Endothelial cell of umbilical vein (primary cell): ENCODE data around the gene SMAD2. TPM values are rescaled to one million over a fixed set of nuclear protein-coding genes. Genes with fewer than 3 reads are reported as not detected.
A peak's percentile ranks its signal among the peaks of the same experiment; 100 is the strongest.

Source experiments
- BruUV-seq: library from RNA; stranded (reverse); fragments of 400-500 nt; replicated peaks from 2 replicates; lab custom pipeline; 2021; lab: Mats Ljungman, UMichigan
- CTCF ChIA-PET: fragments of 300-600, 350-600 bp; sonication (Branson Sonifier 250); formaldehyde crosslinking; loops from one replicate; lab custom pipeline; 2021; ENCODE audit warnings: antibody characterized with exemption, inconsistent platforms; lab: Charles Lee
- POLR2A ChIA-PET: fragments of 300-600, 350-600 bp; sonication (Branson Sonifier 250); formaldehyde crosslinking; loops from one replicate; lab custom pipeline; 2021; ENCODE audit warnings: antibody characterized with exemption, inconsistent platforms; lab: Charles Lee
- DNase-seq: peaks from one replicate; pipeline ENCODE4 v3.0.0-alpha.2; 2011; ENCODE audit warnings: low read depth, low spot score
- FAIRE-seq: peaks from 2 replicates; lab custom pipeline; 2011; peaks lifted over from hg19 to GRCh38; lab: Jason Lieb, UNC
- H2AFZ ChIP-seq: 2 replicates; pipeline ENCODE4 v1.6.0; 2012; ENCODE audit warnings: low read depth, low read length, control low read depth, inconsistent platforms
- H3K27ac ChIP-seq: 2 replicates; pipeline ENCODE4 v1.5.1; 2011; ENCODE audit warnings: low read depth, mild to moderate bottlenecking, control low read depth, low read length, moderate library complexity; ENCODE audit not compliant: insufficient read depth
- H3K27me3 ChIP-seq, 2 experiments: 2 replicates each; pipeline versions ENCODE4 v1.6.0 to v1.6.1; 2011; ENCODE audit warnings: low read length in 2 of 2, mixed read lengths in 1 of 2; ENCODE audit not compliant: control insufficient read depth in 2 of 2, insufficient read depth in 2 of 2
- H3K36me3 ChIP-seq, 2 experiments: 2 replicates in 1 of 2; 3 replicates in 1 of 2; pipeline ENCODE4 v1.5.1; 2011; ENCODE audit warnings: low read length in 2 of 2, mild to moderate bottlenecking in 1 of 2, moderate library complexity in 1 of 2; ENCODE audit not compliant: control insufficient read depth in 2 of 2, insufficient read depth in 2 of 2; ENCODE audit errors: extremely low read depth in 1 of 2
- H3K4me1 ChIP-seq: 3 replicates; pipeline ENCODE4 v1.5.1; 2011; ENCODE audit warnings: mild to moderate bottlenecking, low read length; ENCODE audit not compliant: control insufficient read depth, insufficient read depth; ENCODE audit errors: extremely low read depth
- H3K4me2 ChIP-seq: 2 replicates; pipeline ENCODE4 v1.6.1; 2011; ENCODE audit warnings: low read length, control low read depth, mixed read lengths; ENCODE audit not compliant: insufficient read depth
- H3K4me3 ChIP-seq, 3 experiments: fragments of 200-600 bp in 1 of 3; sonication (generic), shearing (Covaris generic) in 1 of 3; replicated peaks in 1 of 3; 2 replicates each; pipeline ENCODE4 v1.5.1; 2011 to 2016; ENCODE audit warnings: control low read depth in 3 of 3, low read length in 3 of 3, mild to moderate bottlenecking in 2 of 3, inconsistent platforms in 1 of 3, low read depth in 1 of 3, moderate library complexity in 1 of 3; ENCODE audit not compliant: insufficient read depth in 1 of 3
- H3K79me2 ChIP-seq: 2 replicates; pipeline ENCODE4 v1.6.0; 2012; ENCODE audit warnings: low read length, inconsistent platforms; ENCODE audit not compliant: control insufficient read depth, insufficient read depth
- H3K9ac ChIP-seq: replicated peaks from 2 replicates; pipeline ENCODE3; 2011; ENCODE audit warnings: low read length, control low read depth; ENCODE audit not compliant: insufficient read depth; ENCODE audit errors: extremely low read depth
- H3K9me1 ChIP-seq: replicated peaks from 3 replicates; pipeline ENCODE4 v1.6.0; 2011; ENCODE audit warnings: mild to moderate bottlenecking, low read length; ENCODE audit not compliant: control insufficient read depth, insufficient read depth; ENCODE audit errors: extremely low read depth
- H3K9me3 ChIP-seq: replicated peaks from 2 replicates; pipeline ENCODE4 v1.5.1; 2012; ENCODE audit warnings: low read length, inconsistent platforms; ENCODE audit not compliant: control insufficient read depth, insufficient read depth
- H4K20me1 ChIP-seq: replicated peaks from 2 replicates; pipeline ENCODE3; 2011; ENCODE audit warnings: mild to moderate bottlenecking, low read length; ENCODE audit not compliant: control insufficient read depth, insufficient read depth; ENCODE audit errors: extremely low read depth
- CTCF ChIP-seq, 2 donors: IDR thresholded peaks; 1 replicate in 1 of 2; 2 replicates in 1 of 2; pipeline ENCODE4 v1.5.1; 2011; ENCODE audit warnings: low read length in 2 of 2, mild to moderate bottlenecking in 2 of 2, moderate library complexity in 2 of 2, control low read depth in 1 of 2, inconsistent platforms in 1 of 2, low read depth in 1 of 2; ENCODE audit not compliant: insufficient read depth in 1 of 2; ENCODE audit errors: extremely low read depth in 1 of 2
- EZH2 ChIP-seq: IDR thresholded peaks from 2 replicates; pipeline ENCODE4 v1.6.1; 2012; ENCODE audit warnings: borderline replicate concordance, low read depth, mild to moderate bottlenecking, moderate library complexity, low read length, inconsistent platforms; ENCODE audit not compliant: severe bottlenecking
- FOS ChIP-seq: IDR thresholded peaks from 2 replicates; pipeline ENCODE4 v1.6.1; 2011; ENCODE audit warnings: mild to moderate bottlenecking, low read length, moderate library complexity, borderline replicate concordance; ENCODE audit not compliant: insufficient read depth
- GATA2 ChIP-seq: IDR thresholded peaks from 2 replicates; pipeline ENCODE4 v1.7.0; 2011; ENCODE audit warnings: low read depth, mild to moderate bottlenecking, moderate library complexity, mixed read lengths, low read length; ENCODE audit not compliant: insufficient read length, insufficient read depth
- JUN ChIP-seq: IDR thresholded peaks from 2 replicates; pipeline ENCODE4 v1.6.1; 2011; ENCODE audit warnings: borderline replicate concordance, low read depth; ENCODE audit not compliant: insufficient read length, insufficient read depth
- MAX ChIP-seq: IDR thresholded peaks from 2 replicates; pipeline ENCODE4 v1.6.1; 2011; ENCODE audit not compliant: insufficient read depth, insufficient read length
- MYC ChIP-seq: IDR thresholded peaks from one replicate; pipeline ENCODE4 v1.6.1; 2011; ENCODE audit warnings: mild to moderate bottlenecking, low read depth, low read length
- POLR2A ChIP-seq: IDR thresholded peaks from 2 replicates; pipeline ENCODE4 v1.6.1; 2012; ENCODE audit warnings: low read depth, mild to moderate bottlenecking, control low read depth, low read length
- POLR2AphosphoS5 ChIP-seq: IDR thresholded peaks from 2 replicates; pipeline ENCODE4 v1.6.1; 2012; ENCODE audit warnings: low read depth, mild to moderate bottlenecking, control low read depth, low read length, moderate library complexity; ENCODE audit not compliant: insufficient read depth
- dilution Hi-C: fragments of 300-500 bp; cut with MboI; formaldehyde crosslinking; loops from one replicate; pipeline ENCODE4 v1.15.0; 2019; ENCODE audit warnings: low sequenced_read_pairs; ENCODE audit not compliant: extremely low pct_ligation_motif_present
- intact Hi-C: fragments of 100-400 bp; cut with micrococcal nuclease; formaldehyde crosslinking; loops from one replicate; pipeline ENCODE4 v1.10.0; 2022
- polyA plus RNA-seq, 4 experiments: library from polyadenylated mRNA; depleted of rRNA in 3 of 4; stranded (reverse) in 3 of 4; unstranded in 1 of 4; fragments of >200 nt; gene quantifications; 2 replicates each; pipeline versions ENCODE4 v1.2.1 to v1.2.3, GENCODE V29; 2011 to 2012; ENCODE audit warnings: missing spikeins in 1 of 4
- total RNA-seq: library from RNA; stranded (reverse); gene quantifications from 2 replicates; pipeline ENCODE4 v1.2.3, GENCODE V29; 2021

Gene SMAD2
- total and polyA plus RNA-seq, 2 donors (not counting 3 experiments of a cell fraction or from before 2014, with no cell fraction given): 40.3 to 123 TPM

GRCh38 chr18:47932190-47932589, 1.7 kb upstream of the SMAD2 start:
- DNase-seq: no peak
- intact Hi-C loops: loop anchor here (10.0 kb wide), 1 partner anchor 613 kb away; no protein-coding TSS in a partner anchor
- no peak overlapping the region for H3K9ac ChIP-seq
- no peaks in the 10 kb centered on the region for H3K9me3 ChIP-seq
- peaks cover 3% of the 10 kb centered on the region for H4K20me1 ChIP-seq
- TF ChIP-seq MYC: no peak
- no peak for TF ChIP-seq CTCF (IDR thresholded peaks at IDR 0.05; ENCODE audit: extremely low read depth in 1 of 2, insufficient read depth in 1 of 2, low read depth in 1 of 2, low read length in 2 of 2)
- no peak for TF ChIP-seq GATA2
- no peak for TF ChIP-seq POLR2A
- no peak for TF ChIP-seq FOS
- no peak for TF ChIP-seq MAX
- no peak for TF ChIP-seq JUN
- peak; percentile 54 for TF ChIP-seq EZH2
- no peak for TF ChIP-seq POLR2AphosphoS5
- H2AFZ ChIP-seq: no peak overlapping the region
- no peak overlapping the region for H3K4me2 ChIP-seq
- no TSS peak for BruUV-seq
- peaks cover 30% of the 10 kb centered on the region for H3K79me2 ChIP-seq
- FAIRE-seq: no peak
- no peak overlapping the region for H3K27ac ChIP-seq
- H3K4me3 ChIP-seq: no peak overlapping the region
- no peaks in the 10 kb centered on the region for H3K9me1 ChIP-seq
- H3K36me3 ChIP-seq: no peaks in the 10 kb centered on the region
- CTCF ChIA-PET: no interaction called here
- POLR2A ChIA-PET: no interaction called here
- dilution Hi-C loops: no loop called here
- peaks cover 15 to 20% of the 10 kb centered on the region in 2 experiments for H3K27me3 ChIP-seq
- H3K4me1 ChIP-seq: peaks cover 18% of the 10 kb centered on the region
